ENCODE data around the gene TRIOBP. TPM values are rescaled to one million over a fixed set of nuclear protein-coding genes. Genes with fewer than 3 reads are reported as not detected.

Gene TRIOBP
- total RNA-seq, 1 donor from 2014 or later = 40.6 TPM

DNA sequence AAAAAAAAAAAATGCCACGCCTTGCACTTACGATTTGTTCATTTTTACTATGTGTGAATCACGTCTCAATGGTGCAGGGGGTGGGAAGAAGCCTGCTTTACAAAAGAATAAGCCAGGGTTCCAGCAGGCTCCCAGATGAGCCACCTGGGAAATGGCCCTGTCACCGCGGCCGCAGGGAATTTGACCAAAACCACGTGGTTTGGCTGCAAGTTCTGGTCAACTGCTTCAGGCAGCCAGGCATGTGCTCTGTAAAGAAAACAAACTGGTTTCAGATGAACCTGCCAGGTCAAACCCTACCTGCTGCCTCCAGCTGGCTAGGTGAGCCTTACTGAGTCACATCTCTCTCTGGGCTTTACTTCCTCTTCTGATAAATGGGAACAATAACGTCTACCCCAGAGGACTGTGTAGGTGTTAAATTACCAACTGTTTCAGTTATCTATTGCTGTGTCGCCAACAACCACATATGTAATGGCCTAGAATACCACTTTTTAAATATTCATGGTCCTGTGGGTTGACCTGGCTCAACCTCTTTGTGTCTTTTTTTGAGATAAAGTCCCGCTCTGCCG is 80.4 kb downstream of the TRIOBP start:
- Histone ChIP-seq H3K27ac (ENCODE audit: low read depth, low read length) (peak overlapping the region; percentile 91), H3K4me2 (ENCODE audit: low read length) (peak overlapping the region; percentile 64), H3K9me3 (ENCODE audit: insufficient read depth, low read depth, low read length) (no peaks in the 10 kb centered on the region), H3K9ac (ENCODE audit: low read length) (peak overlapping the region; percentile 76), H4K20me1 (ENCODE audit: insufficient read depth, low read length) (no peaks in the 10 kb centered on the region), H2AFZ (ENCODE audit: low read depth, low read length) (no peak overlapping the region), H3K4me3 (ENCODE audit: insufficient read depth, low read depth, low read length) (peak overlapping the region; percentile 21), H3K27me3 (ENCODE audit: insufficient read depth, low read length) (no peaks in the 10 kb centered on the region), H3K36me3 (ENCODE audit: insufficient read depth, low read length) (peaks cover 4% of the 10 kb centered on the region), H3K79me2 (ENCODE audit: insufficient read depth, low read length) (no peaks in the 10 kb centered on the region), H3K4me1 (ENCODE audit: insufficient read depth, low read length) (peaks cover 22% of the 10 kb centered on the region)
- Mint-ChIP-seq H3K27ac (ENCODE audit: unreplicated experiment) (no peak overlapping the region), H3K36me3 (ENCODE audit: low read depth, unreplicated experiment) (peaks cover 12% of the 10 kb centered on the region), H3K4me3 (ENCODE audit: unreplicated experiment) (no peak overlapping the region), H3K9me3 (ENCODE audit: unreplicated experiment) (no peaks in the 10 kb centered on the region), H3K27me3 (ENCODE audit: low read depth, unreplicated experiment) (no peaks in the 10 kb centered on the region), H3K4me1 (ENCODE audit: low read depth, unreplicated experiment) (no peaks in the 10 kb centered on the region)
- no peak for FAIRE-seq
- peak; percentile 87 for DNase-seq (ENCODE audit: low read depth)
- TF ChIP-seq, protein P1, sequence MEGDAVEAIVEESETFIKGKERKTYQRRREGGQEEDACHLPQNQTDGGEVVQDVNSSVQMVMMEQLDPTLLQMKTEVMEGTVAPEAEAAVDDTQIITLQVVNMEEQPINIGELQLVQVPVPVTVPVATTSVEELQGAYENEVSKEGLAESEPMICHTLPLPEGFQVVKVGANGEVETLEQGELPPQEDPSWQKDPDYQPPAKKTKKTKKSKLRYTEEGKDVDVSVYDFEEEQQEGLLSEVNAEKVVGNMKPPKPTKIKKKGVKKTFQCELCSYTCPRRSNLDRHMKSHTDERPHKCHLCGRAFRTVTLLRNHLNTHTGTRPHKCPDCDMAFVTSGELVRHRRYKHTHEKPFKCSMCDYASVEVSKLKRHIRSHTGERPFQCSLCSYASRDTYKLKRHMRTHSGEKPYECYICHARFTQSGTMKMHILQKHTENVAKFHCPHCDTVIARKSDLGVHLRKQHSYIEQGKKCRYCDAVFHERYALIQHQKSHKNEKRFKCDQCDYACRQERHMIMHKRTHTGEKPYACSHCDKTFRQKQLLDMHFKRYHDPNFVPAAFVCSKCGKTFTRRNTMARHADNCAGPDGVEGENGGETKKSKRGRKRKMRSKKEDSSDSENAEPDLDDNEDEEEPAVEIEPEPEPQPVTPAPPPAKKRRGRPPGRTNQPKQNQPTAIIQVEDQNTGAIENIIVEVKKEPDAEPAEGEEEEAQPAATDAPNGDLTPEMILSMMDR (IDR thresholded peaks at IDR 0.05; ENCODE audit: insufficient read depth, low read depth, low read length) = no peak
- no peak for TF ChIP-seq EZH2 (IDR thresholded peaks at IDR 0.05; ENCODE audit: insufficient read depth, low read length)

DNA sequence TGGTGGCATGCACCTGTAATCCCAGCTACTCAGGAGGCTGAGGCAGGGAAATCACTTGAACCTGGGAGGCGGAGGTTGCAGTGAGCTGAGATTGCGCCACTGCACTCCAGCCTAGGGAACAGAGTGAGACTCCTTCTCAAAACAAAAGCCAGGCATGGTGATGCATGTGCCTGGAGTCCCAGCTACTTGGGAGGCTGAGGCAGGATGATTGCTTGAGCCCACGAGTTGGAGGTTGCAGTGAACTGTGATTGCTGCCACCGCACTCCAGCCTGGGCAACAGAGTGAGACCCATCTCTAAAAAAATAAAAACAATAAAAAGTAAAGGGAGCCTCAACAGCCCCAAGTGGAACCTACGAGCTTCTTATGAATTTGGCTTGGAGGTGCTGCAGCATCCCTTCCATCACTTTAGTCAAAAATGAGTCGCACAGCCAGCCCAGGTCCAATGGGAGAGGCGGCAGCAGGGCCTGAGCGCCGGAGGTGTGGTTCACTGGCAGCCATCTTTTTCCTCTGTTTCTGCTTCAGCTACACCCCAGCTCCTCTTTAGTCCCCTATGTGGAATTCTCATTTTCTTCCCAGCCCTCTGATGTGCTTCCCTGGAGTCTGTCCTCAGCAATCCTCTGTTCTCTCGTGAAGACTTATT is 81.6 kb downstream of the TRIOBP start:
- peaks cover 3% of the 10 kb centered on the region for H3K27me3 Mint-ChIP-seq (ENCODE audit: low read depth, unreplicated experiment)
- H3K36me3 Mint-ChIP-seq (ENCODE audit: low read depth, unreplicated experiment) = peaks cover 9% of the 10 kb centered on the region

More for the DNA sequence above, 81.6 kb downstream of the TRIOBP start:
- DNase-seq (ENCODE audit: low read depth) (no peak), FAIRE-seq (no peak)
- no peaks in the 10 kb centered on the region for H4K20me1 ChIP-seq (ENCODE audit: insufficient read depth, low read length)
- H3K27me3 ChIP-seq (ENCODE audit: insufficient read depth, low read length) = no peaks in the 10 kb centered on the region
- no peak overlapping the region for H3K4me2 ChIP-seq (ENCODE audit: low read length)
- no peaks in the 10 kb centered on the region for H3K79me2 ChIP-seq (ENCODE audit: insufficient read depth, low read length)
- no peaks in the 10 kb centered on the region for H3K9me3 Mint-ChIP-seq (ENCODE audit: unreplicated experiment)
- no peak overlapping the region for H3K9ac ChIP-seq (ENCODE audit: low read length)
- no peak overlapping the region for H3K27ac Mint-ChIP-seq (ENCODE audit: unreplicated experiment)
- no peak overlapping the region for H3K4me3 ChIP-seq (ENCODE audit: insufficient read depth, low read depth, low read length)
- H3K36me3 ChIP-seq (ENCODE audit: insufficient read depth, low read length) = no peaks in the 10 kb centered on the region
- H3K27ac ChIP-seq (ENCODE audit: low read depth, low read length) = no peak overlapping the region
- H3K4me1 ChIP-seq (ENCODE audit: insufficient read depth, low read length) = peaks cover 26% of the 10 kb centered on the region
- no peaks in the 10 kb centered on the region for H3K9me3 ChIP-seq (ENCODE audit: insufficient read depth, low read depth, low read length)
- no peak overlapping the region for H2AFZ ChIP-seq (ENCODE audit: low read depth, low read length)
- TF ChIP-seq EZH2 (IDR thresholded peaks at IDR 0.05; ENCODE audit: insufficient read depth, low read length) = no peak
- TF ChIP-seq, protein P1 (IDR thresholded peaks at IDR 0.05; ENCODE audit: insufficient read depth, low read depth, low read length) = no peak
- no peaks in the 10 kb centered on the region for H3K4me1 Mint-ChIP-seq (ENCODE audit: low read depth, unreplicated experiment)
- no peak overlapping the region for H3K4me3 Mint-ChIP-seq (ENCODE audit: unreplicated experiment)

All from astrocyte (in vitro differentiated cells and primary cell).